HG03457 (cell line): ENCODE data around the gene KCNG4.

ENCODE experiments used
- ATAC-seq: cut with Tn5 transposase; IDR thresholded peaks from one replicate; pipeline ENCODE4 v1.9.1; 2021; ENCODE audit warnings: moderate number of reproducible peaks; ENCODE audit not compliant: unreplicated experiment

The KCNG4 gene

GRCh38 chr16:84186685-84187437 is 53.0 kb downstream of the KCNG4 start, which contains the start of gene TAF1C:
Gene TAF1C (minus strand): TSS chr16:84187057. CDS start chr16:84184988, 2,069 bp downstream.
- ATAC-seq, result peak; percentile 92

GRCh38 chr16:84184775-84185174 is 55.0 kb downstream of the KCNG4 start:
- ATAC-seq, result no peak

GRCh38 chr16:84183911-84184591 is 55.8 kb downstream of the KCNG4 start:
- ATAC-seq, result no peak

- ATAC-seq, result no peak
These were observed 56.3 kb downstream of the KCNG4 start for GRCh38 chr16:84183572-84183875.

GRCh38 chr16:84182680-84183571 is 56.9 kb downstream of the KCNG4 start:
- no peak for ATAC-seq

GRCh38 chr16:84182104-84182503 is 57.7 kb downstream of the KCNG4 start:
- ATAC-seq, result no peak

GRCh38 chr16:84181144-84181915 is 58.5 kb downstream of the KCNG4 start:
- ATAC-seq, result no peak

GRCh38 chr16:84180519-84181140 is 59.2 kb downstream of the KCNG4 start:
- ATAC-seq, result no peak

- no peak for ATAC-seq
These were observed 60.0 kb downstream of the KCNG4 start for GRCh38 chr16:84179612-84180320.

- ATAC-seq, result no peak
These were observed 60.8 kb downstream of the KCNG4 start for GRCh38 chr16:84178892-84179611.

GRCh38 chr16:84178146-84178765 is 61.6 kb downstream of the KCNG4 start:
- no peak for ATAC-seq

- no peak for ATAC-seq
These were observed 62.1 kb downstream of the KCNG4 start for GRCh38 chr16:84177741-84178073.

GRCh38 chr16:84176192-84177053 is 63.4 kb downstream of the KCNG4 start:
- no peak for ATAC-seq

GRCh38 chr16:84175350-84176081 is 64.3 kb downstream of the KCNG4 start:
- ATAC-seq, result peak; percentile 74

GRCh38 chr16:84174396-84174795 is 65.4 kb downstream of the KCNG4 start:
- no peak for ATAC-seq

- ATAC-seq, result no peak
These were observed 70.0 kb downstream of the KCNG4 start for GRCh38 chr16:84169765-84170310.
